ENCODE measurements around the gene MTHFD2L.

The MTHFD2L gene

DNA sequence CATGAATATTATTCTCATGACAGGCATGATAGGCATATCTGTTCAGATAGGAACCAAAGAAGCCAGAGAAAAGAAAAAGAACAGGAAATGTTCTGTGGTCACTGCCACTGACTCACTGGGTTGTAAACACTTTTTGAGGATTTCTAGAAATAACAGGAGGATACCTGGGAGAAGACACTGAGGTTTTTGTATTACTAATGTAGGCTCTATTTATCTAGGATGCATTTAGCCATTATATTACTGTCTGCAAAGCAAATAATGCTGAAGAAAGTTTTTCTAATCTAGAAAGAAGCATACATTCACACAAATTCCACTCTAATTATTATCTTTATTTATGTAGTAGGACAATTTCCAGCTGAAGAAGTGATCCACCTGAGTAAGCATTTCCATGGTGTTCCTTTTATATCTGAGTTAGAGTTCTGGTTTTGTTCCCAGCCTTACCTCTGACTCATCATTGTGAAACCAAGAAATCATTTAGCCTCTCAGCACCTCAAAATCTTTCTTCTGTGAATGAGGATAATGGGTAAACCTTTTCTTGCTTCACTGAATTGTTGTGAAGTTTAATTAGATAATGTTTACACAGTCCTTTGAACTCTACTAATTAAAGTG is 110.2 kb downstream of the MTHFD2L start:
- TF ChIP-seq, protein P1, sequence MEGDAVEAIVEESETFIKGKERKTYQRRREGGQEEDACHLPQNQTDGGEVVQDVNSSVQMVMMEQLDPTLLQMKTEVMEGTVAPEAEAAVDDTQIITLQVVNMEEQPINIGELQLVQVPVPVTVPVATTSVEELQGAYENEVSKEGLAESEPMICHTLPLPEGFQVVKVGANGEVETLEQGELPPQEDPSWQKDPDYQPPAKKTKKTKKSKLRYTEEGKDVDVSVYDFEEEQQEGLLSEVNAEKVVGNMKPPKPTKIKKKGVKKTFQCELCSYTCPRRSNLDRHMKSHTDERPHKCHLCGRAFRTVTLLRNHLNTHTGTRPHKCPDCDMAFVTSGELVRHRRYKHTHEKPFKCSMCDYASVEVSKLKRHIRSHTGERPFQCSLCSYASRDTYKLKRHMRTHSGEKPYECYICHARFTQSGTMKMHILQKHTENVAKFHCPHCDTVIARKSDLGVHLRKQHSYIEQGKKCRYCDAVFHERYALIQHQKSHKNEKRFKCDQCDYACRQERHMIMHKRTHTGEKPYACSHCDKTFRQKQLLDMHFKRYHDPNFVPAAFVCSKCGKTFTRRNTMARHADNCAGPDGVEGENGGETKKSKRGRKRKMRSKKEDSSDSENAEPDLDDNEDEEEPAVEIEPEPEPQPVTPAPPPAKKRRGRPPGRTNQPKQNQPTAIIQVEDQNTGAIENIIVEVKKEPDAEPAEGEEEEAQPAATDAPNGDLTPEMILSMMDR (IDR thresholded peaks at IDR 0.05; ENCODE audit: borderline replicate concordance, control extremely low read depth, extremely low read depth, insufficient read depth, missing control alignments): no peak
- DNase-seq (ENCODE audit: low spot score): no peak
- in situ Hi-C loops (cut with MboI; ENCODE audit: low sequenced_read_pairs, unreplicated experiment): no loop called here

DNA sequence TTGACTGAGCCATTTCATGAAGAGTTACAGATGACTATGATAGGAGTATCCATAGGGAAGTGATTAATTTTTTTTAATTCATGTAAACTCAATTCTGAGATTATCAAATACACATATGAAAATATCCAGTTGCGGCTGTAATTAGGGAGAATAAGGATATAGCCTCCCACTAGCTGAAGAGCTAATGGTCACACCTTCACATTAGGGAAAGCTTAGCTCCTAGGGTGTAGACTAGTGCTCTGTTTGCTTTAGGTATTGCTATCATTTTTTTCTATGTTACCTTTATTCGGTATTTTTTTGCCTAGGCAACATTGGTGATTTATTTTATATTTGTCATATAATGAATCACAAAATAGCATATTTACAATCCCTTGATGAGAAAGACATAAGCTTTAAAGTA is 110.7 kb downstream of the MTHFD2L start:
- in situ Hi-C loops (cut with MboI; ENCODE audit: low sequenced_read_pairs, unreplicated experiment): no loop called here
- no peak for DNase-seq (ENCODE audit: low spot score)

DNA sequence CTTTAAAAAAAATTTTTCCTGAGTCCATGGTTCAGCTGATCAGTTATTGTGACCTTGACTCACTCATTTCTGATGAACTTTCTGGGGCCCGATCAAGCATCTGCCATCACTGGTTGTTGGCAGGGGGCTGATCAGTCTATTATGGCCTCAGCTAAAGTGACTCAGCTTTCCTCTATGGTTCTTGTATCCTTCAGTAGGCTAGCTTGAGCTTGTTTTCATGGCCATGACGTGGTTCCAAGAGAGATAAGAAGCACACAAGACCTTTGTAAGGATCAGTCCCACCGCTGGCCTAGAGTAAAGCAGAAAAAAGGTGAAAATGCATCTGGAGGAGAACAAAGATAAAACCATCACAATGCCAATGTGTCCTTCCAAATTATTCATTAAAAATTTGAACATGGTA is 120.6 kb downstream of the MTHFD2L start:
- in situ Hi-C loops (cut with MboI; ENCODE audit: low sequenced_read_pairs, unreplicated experiment): no loop called here
- TF ChIP-seq, protein P1 (IDR thresholded peaks at IDR 0.05; ENCODE audit: borderline replicate concordance, control extremely low read depth, extremely low read depth, insufficient read depth, missing control alignments): no peak
- DNase-seq (ENCODE audit: low spot score): no peak

More for the DNA sequence above, 110.7 kb downstream of the MTHFD2L start:
- TF ChIP-seq, protein P1 (IDR thresholded peaks at IDR 0.05; ENCODE audit: borderline replicate concordance, control extremely low read depth, extremely low read depth, insufficient read depth, missing control alignments): no peak

DNA sequence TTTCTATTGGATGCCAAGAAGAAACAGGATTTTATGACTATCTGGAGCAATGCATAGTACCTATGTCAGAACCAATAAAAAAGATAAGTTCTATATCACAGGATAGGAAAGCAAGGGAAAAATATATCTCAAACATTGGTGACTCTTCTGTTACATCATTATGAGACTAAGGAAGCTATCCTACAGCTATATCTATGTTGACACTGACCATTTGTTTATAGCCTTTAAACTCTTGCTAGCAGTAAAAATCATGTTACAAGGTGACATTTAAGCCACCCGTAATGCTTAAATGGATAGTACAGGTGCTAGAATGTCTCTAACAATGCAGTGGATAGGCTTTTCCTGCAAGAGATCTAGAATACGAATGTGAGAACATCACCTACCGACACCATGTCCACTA is 121.8 kb downstream of the MTHFD2L start:
- no peak for DNase-seq (ENCODE audit: low spot score)
- TF ChIP-seq, protein P1 (IDR thresholded peaks at IDR 0.05; ENCODE audit: borderline replicate concordance, control extremely low read depth, extremely low read depth, insufficient read depth, missing control alignments): no peak
- in situ Hi-C loops (cut with MboI; ENCODE audit: low sequenced_read_pairs, unreplicated experiment): no loop called here

DNA sequence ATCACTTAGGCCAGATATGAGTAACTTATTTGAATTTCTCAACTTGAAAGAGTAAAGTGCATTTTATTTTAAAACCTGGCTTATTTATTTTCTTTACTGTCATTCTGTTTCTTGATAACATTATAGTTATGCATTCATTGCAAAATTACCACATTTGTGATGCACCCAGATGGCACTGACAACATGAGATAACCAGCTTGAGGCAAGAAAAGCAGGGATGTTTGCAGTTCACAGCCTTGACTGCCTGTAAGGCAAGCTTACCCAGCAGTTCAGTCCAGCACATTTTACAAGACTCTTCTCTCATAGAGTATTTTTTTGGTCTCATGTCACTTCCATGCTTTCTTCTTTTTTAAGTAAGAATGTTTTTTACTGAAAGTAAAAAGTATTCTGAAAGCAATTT is 125.0 kb downstream of the MTHFD2L start:
- DNase-seq (ENCODE audit: low spot score): no peak
- in situ Hi-C loops (cut with MboI; ENCODE audit: low sequenced_read_pairs, unreplicated experiment): no loop called here
- TF ChIP-seq, protein P1 (IDR thresholded peaks at IDR 0.05; ENCODE audit: borderline replicate concordance, control extremely low read depth, extremely low read depth, insufficient read depth, missing control alignments): no peak

DNA sequence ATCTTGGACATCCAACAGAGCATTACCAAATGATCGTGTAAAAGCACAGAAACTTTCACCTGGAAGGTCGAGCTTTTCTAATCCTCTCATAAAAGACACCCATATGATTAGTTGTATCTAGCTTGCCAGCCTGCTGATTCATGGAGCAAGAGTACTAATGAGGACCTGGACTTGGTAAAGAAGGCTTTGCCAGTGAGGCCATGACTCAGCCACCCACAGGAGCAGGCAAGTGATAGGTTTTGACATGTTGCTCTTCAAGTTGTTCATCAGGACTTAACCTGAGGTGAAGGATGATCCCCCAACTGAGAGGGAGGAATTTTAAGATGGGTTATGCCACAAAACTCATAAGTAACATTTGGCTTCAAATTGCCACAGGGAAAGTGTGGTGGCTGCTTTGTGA is 125.7 kb downstream of the MTHFD2L start:
- in situ Hi-C loops (cut with MboI; ENCODE audit: low sequenced_read_pairs, unreplicated experiment): no loop called here
- TF ChIP-seq, protein P1 (IDR thresholded peaks at IDR 0.05; ENCODE audit: borderline replicate concordance, control extremely low read depth, extremely low read depth, insufficient read depth, missing control alignments): no peak
- DNase-seq (ENCODE audit: low spot score): no peak

Data from GM13976 (cell line).